Brain pericyte (primary cell): Measurements from ENCODE around the gene HIPK2.
A peak's percentile ranks its signal among the peaks of the same experiment; 100 is the strongest.
"Not testable (repeated sequence)": the region's sequence is repeated elsewhere in the genome, so short reads cannot be mapped to it uniquely, and the experiment has no call there.

Source experiments
- DNase-seq: peaks from one replicate; pipeline ENCODE4 v3.0.0-alpha.2; 2012; ENCODE audit warnings: low read depth, low spot score

The HIPK2 gene

DNA sequence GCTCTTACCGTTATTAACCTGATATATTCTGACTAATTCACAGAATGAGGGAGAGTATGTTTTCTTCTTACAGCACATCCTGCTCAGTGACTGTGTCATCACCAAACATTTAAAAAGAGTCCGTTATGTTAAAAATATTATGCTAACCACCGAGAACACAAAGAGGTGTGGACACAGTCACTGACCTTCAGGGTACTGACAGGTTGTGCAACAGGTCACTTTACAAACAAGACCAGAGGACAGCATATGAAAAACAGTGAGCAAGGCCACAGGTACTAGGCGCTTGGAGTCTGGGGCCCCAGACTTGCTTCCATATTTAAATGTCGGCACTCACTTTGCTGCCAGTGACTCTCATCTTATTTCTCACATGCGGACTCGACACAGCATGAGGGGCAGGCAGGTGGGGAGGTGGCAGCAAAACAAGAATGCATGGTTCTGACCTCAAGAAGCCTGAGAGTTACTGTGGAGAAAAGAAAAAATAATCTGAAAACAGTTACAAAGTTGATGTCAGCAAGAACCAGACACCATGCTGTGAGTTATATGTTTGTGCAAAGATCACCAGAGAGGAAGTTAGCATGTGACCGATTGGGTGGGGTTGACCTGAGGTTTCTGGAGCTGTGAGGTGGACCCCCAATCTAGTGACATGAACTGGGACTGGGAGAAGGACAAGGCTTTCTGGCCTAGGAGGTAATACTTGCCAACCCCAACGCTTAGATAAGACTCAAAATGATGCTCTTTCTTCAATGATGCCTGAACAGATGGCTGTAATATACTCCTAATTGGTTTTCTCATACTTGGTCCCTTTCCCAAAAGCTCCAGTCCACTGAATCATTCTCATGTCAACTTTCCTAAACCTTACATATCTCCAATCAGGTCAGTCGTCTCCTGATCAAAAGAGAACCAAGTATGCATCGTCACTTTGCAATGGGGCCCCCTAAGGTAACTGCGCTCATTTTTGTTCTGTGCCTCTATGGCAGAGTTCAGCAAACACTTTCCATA lies 102.4 kb downstream of the HIPK2 start:
- DNase-seq, result peak; percentile 86

DNA sequence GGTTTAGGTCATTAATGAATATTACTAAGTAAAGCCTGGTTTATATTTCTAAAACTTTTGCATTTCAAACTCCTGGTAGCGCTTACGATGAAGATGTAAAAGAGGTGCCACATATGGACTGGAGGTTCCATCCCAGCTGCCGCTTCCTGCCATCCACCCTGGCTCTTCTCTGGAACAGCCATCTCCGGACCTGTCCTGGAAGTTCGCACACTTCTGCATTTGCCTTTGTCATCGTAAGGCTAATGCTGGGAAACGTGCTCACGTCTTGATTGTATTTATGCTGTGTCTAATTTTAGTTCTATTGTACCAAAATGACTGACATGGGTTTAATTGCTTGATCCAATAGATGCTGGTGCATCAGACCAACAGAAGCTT lies 103.1 kb downstream of the HIPK2 start:
- DNase-seq, result no peak

DNA sequence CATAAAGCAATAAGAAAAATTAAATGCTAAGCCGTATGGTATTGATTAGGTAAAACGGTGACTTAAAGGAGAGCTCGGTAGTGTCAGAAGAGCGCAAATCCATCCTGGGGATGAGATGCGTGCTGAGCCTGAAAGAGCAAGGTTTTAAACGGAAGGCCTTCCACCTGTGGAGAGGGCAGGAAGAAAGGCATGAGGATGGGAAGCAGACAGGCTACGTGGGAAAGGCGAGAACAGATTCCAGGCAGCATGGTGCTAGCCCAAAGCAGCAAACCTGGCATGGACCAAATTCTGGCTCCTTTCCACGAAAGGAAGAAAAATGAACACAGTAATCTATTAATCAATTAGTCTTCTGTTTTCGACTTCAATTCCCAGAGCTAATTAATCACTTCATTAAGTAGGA lies 103.5 kb downstream of the HIPK2 start:
- DNase-seq, result no peak

DNA sequence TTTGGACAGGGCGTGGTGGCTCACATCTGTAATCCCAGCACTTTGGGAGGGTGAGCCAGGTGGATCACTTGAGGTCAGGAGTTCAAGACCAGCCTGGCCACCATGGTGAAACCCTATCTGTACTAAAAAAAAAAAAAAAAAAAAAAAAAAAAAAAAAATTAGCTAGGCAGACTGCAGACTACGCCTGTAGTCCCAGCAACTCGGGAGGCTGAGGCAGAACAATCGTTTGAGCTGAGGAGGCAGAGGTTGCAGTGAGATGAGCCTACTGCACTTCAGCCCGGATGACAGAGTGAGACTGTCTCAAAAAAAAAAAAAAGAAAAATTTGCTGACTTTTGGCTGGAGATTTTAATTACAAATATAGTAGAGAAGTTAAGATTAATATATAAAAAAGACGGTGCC lies 104.0 kb downstream of the HIPK2 start:
- DNase-seq, result no peak

DNA sequence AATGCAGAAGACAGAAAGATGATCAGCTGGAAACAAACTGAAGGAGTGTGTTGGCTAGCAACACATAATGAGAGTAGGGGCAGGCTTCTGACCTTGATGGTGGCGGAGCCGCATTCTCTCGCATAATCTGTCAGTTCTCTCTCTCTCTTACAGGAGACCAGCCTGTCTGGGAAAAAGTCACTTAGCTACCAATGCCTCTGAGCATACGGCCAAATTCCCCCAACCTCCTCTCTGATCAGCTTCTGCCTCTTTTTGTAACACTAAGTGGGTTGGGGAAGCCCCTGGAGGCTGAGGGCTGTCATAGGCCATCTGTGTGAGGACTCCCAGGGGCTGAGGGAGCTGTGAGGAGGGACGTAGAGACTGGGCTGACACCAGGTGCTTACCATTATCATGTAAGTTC lies 104.6 kb downstream of the HIPK2 start:
- DNase-seq, result no peak

DNA sequence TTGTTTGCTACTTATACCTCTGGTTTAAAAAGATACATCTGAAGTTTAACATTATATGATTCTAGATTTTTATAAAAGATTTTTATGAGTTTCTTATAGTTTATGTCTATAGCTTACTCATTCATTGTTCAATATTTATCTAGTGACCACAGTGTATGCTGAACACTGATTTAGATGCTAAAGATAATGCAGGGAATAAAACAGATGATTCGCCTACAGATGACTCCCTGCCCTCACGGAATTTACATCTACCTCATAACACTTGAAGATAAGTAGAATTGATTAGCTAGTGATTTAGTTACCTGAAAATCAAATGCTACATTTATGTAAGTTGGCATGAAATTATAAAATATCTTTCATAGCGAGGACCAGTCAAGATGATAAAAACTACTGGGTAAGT lies 105.8 kb downstream of the HIPK2 start:
- DNase-seq, result no peak

DNA sequence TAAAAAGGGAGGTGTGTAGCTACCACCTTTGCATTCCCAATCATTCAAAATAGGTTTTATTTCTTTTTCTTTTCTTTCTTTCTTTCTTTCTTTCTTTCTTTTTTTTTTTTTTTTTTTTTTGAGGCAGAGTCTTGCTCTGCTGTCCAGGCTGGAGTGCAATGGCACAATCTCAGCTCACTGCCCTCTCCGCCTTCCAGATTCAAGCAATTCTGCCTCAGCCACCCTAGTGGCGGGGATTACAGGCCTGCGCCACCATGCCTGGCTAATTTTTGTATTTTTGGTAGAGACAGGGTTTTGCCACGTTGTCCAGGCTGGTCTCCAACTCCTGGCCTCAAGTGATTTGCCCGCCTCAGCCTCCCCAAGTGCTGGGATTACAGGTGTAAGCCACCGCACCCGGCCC lies 107.1 kb downstream of the HIPK2 start:
- DNase-seq, result not testable (repeated sequence)

DNA sequence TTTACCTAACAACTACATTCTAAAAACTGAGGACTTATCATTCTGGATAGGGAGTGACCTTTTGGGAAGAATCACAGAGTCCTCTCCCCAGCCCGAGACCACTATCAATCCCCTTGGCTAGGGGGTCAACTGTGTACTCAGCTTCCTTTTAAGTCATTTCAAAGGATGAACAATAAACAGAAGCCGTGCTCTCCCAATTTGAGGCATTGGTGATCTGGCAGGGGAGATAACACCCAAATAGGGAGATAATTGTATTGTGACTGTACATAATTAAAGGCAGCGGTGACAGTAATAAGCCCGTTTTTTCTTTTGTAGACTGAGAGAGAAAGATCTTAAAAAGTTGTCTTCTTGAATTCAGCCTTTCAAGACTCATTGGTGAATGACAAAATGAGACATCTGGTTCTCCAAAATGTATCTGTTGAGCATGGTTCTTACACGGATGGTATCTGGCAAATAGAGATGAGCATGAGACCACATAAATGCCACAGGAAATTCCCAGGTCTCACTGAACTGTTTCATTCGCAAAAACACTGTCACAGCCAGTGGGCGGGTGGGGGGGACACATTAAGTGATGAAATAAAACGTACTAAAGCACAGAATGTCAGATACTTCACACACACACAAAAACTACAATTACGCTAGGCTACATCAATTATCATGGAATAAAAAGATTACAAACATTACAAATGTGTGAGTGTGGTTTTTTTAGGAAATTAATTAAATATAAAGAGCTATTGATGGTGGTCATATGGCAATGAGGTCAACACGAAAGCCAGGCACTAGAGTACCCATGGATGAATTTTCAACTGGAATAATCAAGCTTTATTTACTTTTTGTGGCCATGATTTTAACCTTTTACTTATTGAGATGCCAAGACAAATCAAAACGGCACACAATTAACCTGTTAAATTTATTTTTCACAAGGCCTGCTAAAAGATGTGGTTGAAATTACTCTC lies 108.4 kb downstream of the HIPK2 start:
- DNase-seq, result no peak

DNA sequence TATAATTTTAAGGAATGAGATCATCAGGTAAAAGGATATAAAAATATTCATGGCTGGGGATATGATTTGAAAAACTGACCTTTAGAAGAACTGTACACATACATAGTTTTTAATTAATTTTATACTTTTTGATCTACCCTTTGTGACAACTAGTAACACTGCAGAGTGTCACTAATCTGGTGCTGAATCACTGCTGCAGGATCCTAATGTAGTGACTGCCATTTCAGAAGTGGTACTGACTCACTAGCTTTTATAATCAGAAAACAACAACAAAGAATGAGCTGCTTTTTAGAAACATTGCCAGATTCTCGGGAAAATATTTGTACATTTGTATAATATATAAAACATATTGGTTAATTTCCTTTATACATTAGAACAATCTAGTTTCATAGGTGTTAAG lies 110.4 kb downstream of the HIPK2 start:
- DNase-seq, result no peak

DNA sequence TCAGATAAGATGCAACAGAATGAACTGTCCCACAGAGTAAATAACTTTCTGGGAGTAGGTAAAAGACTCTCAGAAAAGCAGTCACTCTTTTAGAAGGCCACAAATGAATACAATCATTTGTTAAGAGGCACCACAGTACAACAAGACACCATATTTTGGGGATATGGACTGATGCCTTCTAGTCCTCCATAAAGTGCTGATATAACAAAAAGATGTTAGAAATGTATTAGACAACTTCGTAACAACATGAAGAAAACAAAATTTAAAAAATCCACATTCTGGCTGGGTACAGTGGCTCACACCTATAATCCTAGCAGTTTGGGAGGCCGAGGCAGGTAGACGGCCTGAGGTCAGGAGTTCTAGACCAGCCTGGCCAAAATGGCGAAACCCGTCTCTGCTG lies 111.3 kb downstream of the HIPK2 start:
- DNase-seq, result no peak

DNA sequence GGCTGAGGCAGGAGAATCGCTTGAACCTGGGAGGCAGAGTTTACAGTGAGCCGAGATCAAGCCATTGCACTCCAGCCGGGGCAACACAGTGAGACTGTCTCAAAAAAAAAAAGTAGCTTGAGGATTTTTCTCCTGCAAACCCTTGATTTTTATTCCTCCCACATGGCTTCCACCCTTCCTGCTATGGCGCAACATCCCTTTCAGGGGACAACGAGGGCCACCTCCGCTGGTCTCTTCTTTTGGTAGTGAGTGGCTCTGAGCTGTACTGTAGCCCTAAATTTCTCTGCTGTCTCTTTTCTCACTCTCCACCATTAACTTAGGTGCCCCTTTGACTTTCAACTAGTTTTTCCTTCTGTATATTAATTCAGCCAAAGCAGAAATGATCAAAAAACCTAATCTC lies 113.4 kb downstream of the HIPK2 start:
- DNase-seq, result no peak

DNA sequence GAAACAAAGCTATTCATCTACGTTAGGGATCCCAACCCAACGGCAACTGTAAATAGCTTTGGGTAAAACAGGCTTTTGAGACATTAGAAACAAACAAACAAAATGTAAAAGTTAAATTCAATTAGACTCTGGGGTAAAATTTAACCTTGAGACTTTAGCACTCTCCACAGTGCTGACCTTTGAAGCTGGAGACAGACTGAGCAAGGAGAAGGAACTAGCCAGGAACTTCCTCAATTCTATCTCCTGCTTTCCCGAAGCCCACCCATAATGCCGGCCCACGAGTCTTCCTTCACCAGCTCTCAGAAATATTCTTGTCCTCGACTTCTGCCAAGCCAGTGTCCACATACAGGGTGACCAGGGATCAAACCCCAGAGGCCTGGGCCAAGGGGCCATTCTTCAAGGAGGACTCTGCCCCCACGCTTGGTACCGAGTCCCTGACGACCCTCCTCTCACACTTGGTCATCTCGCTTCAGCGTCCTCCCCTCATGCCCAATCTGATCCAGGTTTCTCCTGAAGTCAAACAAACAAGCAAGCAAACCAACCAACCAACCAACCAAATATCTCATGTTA lies 114.1 kb downstream of the HIPK2 start:
- DNase-seq, result no peak

DNA sequence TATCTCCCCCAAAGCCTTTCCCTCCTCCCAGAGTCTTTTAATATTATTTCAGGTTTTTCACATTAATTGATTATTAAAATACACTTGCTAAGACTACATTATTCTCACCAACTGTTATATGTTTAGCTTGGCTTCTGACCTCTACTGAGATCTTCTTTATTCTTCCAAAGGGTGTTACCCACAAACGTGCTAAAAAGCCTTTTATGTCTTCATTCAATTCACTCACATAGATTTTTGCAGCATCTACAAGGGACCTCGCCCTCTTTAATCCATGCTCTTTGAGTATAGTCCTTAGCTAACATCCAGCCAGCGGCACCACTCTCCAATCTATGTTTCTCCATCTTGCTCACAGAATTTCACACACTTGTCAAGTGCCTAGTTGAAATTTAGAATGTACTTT lies 115.9 kb downstream of the HIPK2 start:
- no peak for DNase-seq

DNA sequence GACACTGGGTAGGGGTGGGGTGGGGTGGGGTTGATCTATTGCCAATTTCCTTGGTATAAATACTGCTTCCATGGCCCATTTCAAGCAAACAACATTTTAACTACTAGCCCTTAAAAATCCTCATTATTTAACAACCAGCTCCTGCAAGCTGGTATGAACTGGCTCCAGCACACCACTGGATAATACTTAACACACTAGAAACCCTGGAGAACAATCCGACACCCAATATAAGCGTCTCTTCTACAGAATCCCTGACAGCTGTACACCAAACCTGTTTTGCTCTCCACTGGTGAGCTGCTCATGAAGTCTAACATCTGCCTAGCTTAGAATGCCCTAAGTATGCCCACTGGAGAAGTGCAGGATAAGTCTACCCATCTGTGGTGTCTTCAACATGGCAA lies 116.8 kb downstream of the HIPK2 start:
- no peak for DNase-seq

DNA sequence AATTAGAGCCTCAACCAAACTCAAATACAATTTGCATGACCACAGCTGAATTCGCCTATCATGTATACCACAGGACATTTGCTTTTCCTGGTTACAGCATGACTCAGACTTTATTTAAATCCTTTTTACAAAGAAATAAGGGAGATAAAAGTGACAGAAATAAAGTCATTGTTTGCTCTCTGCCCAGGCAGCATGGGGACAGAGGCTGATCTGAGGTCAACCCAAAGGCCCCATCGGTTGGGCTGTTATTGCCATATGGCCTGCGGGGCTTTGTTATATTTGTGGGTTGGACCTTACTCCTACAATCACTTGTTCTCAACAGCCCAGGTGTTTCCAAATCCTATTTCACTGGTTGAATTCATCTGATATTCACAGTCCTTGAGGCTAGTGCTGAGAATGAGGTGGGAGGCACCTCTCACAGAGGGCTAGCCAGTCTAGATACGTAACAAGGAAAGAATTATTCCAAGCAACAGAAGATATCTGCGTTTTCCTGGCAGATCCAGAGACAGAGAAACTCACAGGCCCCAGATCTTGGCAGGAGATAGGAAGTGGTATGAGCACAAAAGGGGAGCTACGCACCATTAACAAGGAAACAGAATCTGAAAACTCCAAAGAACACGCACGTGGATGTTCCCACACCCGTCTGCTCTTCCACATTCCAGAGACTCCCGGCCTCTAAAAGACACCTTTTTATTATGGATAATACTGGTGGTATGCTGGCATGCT lies 117.3 kb downstream of the HIPK2 start:
- no peak for DNase-seq

DNA sequence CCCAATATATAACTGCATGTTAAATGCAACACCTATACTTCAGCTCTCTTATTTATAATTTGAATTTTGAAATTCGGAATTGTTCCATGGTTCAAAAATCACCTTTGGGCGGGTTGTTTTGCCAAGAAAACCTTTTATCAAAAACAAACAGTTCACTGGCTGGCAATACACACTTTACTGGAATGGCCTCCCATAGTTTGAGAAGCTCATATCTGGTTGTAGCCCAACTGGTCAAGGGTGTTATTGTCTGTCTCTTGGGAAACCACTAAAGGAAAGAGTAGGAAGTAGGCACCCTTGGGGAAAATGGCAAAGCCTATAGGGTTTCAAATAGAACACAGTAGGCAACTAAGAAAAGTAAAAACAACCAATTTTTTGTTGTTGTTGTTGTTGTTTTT lies 117.9 kb downstream of the HIPK2 start:
- no peak for DNase-seq

DNA sequence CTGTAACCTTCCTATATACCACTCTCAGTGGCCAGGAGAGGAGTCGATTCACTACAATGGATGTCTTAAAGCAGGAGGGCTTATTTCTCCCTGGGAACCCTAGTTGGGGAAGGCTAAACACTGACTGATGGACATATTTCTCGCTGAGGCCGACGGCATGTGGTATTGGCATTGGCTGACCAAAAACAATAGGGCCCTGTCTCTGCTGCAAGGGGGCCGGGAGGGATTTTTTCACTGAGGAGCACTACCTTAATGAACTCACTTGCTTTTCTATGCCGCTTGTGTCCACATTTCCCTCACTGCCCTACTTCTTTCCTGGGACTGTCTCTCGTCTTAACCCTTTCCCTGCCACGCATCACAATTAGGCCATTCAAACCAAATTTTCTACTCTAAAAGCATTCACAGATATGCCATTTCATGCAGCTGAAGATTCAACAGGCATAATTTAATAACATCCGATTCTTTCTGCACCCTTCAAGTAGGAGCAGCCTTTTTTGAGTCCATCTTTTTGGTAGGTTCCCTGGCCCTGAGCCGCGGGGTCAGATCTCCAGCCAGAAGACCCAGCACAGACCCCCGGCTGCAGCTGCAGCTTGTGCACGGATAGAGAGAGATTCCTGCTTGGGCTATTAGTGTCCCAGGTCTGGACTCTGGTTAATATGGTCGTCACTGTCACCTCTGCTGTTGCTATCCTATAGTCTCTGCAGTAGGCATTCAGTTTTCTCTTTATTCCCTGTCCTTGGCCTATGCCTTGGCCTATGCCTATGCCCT lies 118.7 kb downstream of the HIPK2 start:
- DNase-seq, result no peak

DNA sequence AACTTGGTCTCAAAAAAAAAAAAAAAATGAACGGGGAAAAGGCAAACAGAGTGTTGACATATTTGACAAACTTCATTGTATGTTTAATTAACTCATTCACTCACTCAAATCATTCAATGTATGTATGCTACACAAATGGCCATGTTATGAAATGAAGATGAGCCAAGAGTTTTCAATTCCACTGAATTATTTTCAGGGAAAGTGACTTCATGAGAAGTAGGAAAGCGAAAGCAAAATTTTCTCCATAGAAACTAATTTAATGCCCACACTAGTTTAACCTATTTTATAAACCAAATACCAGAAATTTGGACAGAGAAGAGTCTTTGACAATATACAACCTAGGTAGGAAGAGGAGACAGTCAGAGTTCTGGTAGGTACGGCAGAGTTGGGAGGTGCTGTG lies 119.5 kb downstream of the HIPK2 start:
- no peak for DNase-seq

DNA sequence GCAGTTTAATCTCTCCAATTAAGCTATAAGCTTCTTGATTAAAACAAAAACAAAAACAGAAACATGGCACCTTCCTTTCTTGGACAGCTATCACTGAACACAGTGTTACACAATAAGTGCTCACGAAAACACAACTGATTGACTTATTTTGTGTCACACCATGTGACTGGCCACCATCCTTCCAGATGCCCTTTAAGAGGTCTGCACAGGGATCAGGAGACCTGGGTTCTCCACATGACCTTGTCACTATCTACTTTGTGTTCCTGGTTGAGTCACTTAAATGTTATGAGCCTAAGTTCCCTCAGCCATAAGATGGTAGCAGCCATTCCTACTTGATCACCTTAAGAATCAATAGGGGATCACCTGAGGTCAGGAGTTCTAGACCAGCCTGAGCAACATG lies 120.1 kb downstream of the HIPK2 start:
- DNase-seq, result no peak

DNA sequence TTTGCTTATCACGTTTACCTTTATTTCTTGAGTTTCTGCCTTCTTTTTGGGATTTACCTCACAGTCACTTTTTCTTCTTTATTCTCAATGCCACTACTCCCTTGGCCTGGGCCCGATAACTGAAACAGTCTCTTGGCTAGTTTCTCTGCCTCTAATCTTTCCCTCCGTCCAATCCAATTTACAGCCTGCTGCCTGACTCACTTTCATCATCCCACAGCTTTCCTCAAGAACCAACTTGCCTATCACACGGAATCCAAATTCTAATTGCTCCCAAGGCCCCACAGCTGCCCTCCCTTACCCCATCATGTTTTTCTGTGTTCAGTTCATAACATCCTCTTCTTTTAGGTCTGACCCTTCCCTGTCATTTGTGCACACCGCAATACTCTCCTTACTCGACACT lies 121.4 kb downstream of the HIPK2 start:
- no peak for DNase-seq

DNA sequence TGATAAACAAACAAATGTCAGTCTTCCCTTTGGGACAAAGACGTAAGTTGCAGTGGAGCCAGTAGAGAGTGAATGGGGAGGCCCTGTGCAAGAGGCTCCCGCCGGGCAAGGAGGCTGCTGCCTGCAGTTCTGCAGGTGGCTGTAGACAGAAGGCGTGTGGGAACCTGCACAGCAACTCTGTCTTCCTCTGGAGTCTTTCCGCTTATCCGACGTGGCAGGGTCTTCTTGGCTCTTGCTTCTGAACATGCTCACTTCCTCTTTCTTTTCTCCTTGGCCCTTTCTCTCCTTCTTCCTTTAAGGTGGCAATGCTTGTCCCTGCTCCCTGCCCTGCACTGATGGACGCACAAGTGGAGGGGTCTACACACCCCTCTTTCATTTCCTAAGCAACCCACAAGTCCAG lies 122.5 kb downstream of the HIPK2 start:
- no peak for DNase-seq
